ENCODE results near the gene ELF3. TPM values are rescaled to one million over a fixed set of nuclear protein-coding genes. Genes with fewer than 3 reads are reported as not detected.

The ELF3 gene
- total and polyA plus RNA-seq, 2 of the 13 experiments (the other 11 are each of a cell fraction or from before 2014, with no cell fraction given) = 11.5 to 55.1 TPM

DNA sequence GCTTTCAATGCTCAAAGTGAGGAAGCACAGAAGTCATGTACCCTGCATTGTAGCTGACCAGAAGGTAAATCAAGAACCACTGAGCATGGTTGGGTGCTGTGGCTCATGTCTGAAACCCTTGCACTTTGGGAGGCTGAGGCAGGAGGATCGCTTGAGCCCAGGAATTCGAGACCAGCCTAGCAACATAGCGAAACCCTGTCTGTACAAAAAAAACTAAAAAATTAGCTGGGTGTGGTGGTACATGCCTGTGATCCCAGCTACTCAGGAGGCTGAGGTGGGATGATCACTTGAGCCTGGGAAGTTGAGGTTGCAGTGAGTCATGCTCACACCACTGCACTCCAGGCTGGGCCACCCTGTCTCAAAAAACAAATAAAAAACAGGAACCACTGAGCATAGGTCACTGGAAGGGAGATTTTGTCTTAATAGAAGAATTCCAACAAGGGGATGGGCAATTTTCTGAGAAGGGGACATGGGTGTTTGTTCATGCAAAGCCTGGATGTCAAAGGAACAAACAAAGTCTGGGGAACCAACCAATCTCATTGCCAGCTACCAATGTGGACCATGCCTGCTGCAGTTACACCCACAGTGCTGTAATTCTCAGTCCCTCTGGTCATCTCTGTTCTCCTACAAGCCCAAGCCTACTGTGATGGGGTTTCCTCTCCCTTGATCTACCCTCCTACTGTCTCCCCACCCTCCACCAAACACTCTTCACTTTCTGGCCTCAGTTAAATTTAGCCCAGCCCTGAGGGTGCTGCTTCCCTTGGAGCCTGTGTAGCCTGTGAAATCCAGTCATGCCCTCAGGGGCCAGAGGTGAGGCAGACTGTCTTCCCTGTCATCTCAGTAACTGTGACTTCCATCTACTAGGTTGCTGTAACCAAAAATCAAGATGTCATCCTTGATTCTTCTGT lies 47.9 kb downstream of the ELF3 start (continued):
- TF ChIP-seq HDAC1 (CRISPR knock-in tag; IDR thresholded peaks at IDR 0.05) = 0 out of 2 replicates have a peak, but pooled peaks have one; percentile 38
- 0 out of 2 replicates have a peak, but pooled peaks have one; percentile 33 for TF ChIP-seq MEIS2 (CRISPR knock-in tag; IDR thresholded peaks at IDR 0.05)
- TF ChIP-seq, protein P1, sequence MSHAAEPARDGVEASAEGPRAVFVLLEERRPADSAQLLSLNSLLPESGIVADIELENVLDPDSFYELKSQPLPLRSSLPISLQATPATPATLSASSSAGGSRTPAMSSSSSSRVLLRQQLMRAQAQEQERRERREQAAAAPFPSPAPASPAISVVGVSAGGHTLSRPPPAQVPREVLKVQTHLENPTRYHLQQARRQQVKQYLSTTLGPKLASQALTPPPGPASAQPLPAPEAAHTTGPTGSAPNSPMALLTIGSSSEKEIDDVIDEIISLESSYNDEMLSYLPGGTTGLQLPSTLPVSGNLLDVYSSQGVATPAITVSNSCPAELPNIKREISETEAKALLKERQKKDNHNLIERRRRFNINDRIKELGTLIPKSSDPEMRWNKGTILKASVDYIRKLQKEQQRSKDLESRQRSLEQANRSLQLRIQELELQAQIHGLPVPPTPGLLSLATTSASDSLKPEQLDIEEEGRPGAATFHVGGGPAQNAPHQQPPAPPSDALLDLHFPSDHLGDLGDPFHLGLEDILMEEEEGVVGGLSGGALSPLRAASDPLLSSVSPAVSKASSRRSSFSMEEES (CRISPR knock-in tag; IDR thresholded peaks at IDR 0.05) = 0 out of 2 replicates have a peak, but pooled peaks have one; percentile 49
- TF ChIP-seq RXRB (CRISPR knock-in tag; IDR thresholded peaks at IDR 0.05; ENCODE audit: borderline replicate concordance) = peak; percentile 35; the same call in 1 of the 2 replicates
- TF ChIP-seq JUN (CRISPR knock-in tag; IDR thresholded peaks at IDR 0.05) = peak; percentile 65; the same call in 1 of the 2 replicates
- TF ChIP-seq PHF21A (CRISPR knock-in tag; IDR thresholded peaks at IDR 0.05) = peak; percentile 72; the same call in 1 of the 2 replicates
- TF ChIP-seq, protein P2, sequence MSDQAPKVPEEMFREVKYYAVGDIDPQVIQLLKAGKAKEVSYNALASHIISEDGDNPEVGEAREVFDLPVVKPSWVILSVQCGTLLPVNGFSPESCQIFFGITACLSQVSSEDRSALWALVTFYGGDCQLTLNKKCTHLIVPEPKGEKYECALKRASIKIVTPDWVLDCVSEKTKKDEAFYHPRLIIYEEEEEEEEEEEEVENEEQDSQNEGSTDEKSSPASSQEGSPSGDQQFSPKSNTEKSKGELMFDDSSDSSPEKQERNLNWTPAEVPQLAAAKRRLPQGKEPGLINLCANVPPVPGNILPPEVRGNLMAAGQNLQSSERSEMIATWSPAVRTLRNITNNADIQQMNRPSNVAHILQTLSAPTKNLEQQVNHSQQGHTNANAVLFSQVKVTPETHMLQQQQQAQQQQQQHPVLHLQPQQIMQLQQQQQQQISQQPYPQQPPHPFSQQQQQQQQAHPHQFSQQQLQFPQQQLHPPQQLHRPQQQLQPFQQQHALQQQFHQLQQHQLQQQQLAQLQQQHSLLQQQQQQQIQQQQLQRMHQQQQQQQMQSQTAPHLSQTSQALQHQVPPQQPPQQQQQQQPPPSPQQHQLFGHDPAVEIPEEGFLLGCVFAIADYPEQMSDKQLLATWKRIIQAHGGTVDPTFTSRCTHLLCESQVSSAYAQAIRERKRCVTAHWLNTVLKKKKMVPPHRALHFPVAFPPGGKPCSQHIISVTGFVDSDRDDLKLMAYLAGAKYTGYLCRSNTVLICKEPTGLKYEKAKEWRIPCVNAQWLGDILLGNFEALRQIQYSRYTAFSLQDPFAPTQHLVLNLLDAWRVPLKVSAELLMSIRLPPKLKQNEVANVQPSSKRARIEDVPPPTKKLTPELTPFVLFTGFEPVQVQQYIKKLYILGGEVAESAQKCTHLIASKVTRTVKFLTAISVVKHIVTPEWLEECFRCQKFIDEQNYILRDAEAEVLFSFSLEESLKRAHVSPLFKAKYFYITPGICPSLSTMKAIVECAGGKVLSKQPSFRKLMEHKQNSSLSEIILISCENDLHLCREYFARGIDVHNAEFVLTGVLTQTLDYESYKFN (CRISPR knock-in tag; conservative IDR thresholded peaks at IDR 0.05) = peak; percentile 87
- TF ChIP-seq ADNP (CRISPR knock-in tag; IDR thresholded peaks at IDR 0.05) = 0 out of 2 replicates have a peak, but pooled peaks have one; percentile 33
- 0 out of 2 replicates have a peak, but pooled peaks have one; percentile 29 for TF ChIP-seq MEF2D (CRISPR knock-in tag; IDR thresholded peaks at IDR 0.05)
- no peak for TF ChIP-seq THAP9 (CRISPR knock-in tag; IDR thresholded peaks at IDR 0.05; ENCODE audit: borderline replicate concordance)
- peak; percentile 46; the same call in 1 of the 2 replicates for TF ChIP-seq RXRA (CRISPR knock-in tag; IDR thresholded peaks at IDR 0.05)
- TF ChIP-seq, protein P3, sequence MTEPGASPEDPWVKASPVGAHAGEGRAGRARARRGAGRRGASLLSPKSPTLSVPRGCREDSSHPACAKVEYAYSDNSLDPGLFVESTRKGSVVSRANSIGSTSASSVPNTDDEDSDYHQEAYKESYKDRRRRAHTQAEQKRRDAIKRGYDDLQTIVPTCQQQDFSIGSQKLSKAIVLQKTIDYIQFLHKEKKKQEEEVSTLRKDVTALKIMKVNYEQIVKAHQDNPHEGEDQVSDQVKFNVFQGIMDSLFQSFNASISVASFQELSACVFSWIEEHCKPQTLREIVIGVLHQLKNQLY (CRISPR knock-in tag; IDR thresholded peaks at IDR 0.05) = peak; percentile 74; the same call in 1 of the 2 replicates
- TF ChIP-seq ZNF598 (CRISPR knock-in tag; IDR thresholded peaks at IDR 0.05; ENCODE audit: borderline replicate concordance) = no peak
- TF ChIP-seq SIN3A (IDR thresholded peaks at IDR 0.05; ENCODE audit: borderline replicate concordance, low read depth, low read length) = 0 out of 2 replicates have a peak, but pooled peaks have one; percentile 46
- TF ChIP-seq HNF4G (IDR thresholded peaks at IDR 0.05; ENCODE audit: borderline replicate concordance, low read depth, low read length) = peak; percentile 22; the same call in 1 of the 2 replicates
- TF ChIP-seq HNF4G (CRISPR knock-in tag; IDR thresholded peaks at IDR 0.05; ENCODE audit: borderline replicate concordance, low read depth) = no peak; the same call in 1 of the 2 replicates
- TF ChIP-seq, protein P4, sequence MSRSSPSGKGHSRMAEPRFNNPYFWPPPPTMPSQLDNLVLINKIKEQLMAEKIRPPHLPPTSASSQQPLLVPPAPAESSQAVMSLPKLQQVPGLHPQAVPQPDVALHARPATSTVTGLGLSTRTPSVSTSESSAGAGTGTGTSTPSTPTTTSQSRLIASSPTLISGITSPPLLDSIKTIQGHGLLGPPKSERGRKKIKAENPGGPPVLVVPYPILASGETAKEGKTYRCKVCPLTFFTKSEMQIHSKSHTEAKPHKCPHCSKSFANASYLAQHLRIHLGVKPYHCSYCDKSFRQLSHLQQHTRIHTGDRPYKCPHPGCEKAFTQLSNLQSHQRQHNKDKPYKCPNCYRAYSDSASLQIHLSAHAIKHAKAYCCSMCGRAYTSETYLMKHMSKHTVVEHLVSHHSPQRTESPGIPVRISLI (CRISPR knock-in tag; IDR thresholded peaks at IDR 0.05; ENCODE audit: borderline replicate concordance) = peak; percentile 66; the same call in 1 of the 2 replicates
